Measurements from ENCODE around the gene APEX1. TPM values are rescaled to one million over a fixed set of nuclear protein-coding genes. Genes with fewer than 3 reads are reported as not detected.

APEX1 gene
- total RNA-seq, 1 donor from 2014 or later = 129 TPM

Other genes with a start within 250 kb of the APEX1 start
- gene OR11H6, start 231.5 kb upstream of the APEX1 start, total RNA-seq = not detected
- gene OR11H7, start 226.2 kb upstream of the APEX1 start, total RNA-seq = not detected
- gene OR11H4, start 215.9 kb upstream of the APEX1 start, total RNA-seq = not detected
- 19.1 TPM for gene TTC5, start 149.3 kb upstream of the APEX1 start, total RNA-seq
- 40.1 TPM for gene CCNB1IP1, start 121.9 kb upstream of the APEX1 start, total RNA-seq
- gene PARP2, start 111.6 kb upstream of the APEX1 start, total RNA-seq = 15.5 TPM
- gene TEP1, start 41.7 kb upstream of the APEX1 start, total RNA-seq = 107 TPM
- 0.92 TPM for gene KLHL33, start 19.1 kb upstream of the APEX1 start, total RNA-seq
- gene OSGEP, start 414 bp upstream of the APEX1 start, total RNA-seq = 35.4 TPM
- gene PIP4P1, start 6.2 kb downstream of the APEX1 start, total RNA-seq = 44.3 TPM
- gene PNP, start 14.2 kb downstream of the APEX1 start, total RNA-seq = 61.5 TPM
- 0.86 TPM for gene RNASE10, start 50.3 kb downstream of the APEX1 start, total RNA-seq
- gene RNASE9, start 105.8 kb downstream of the APEX1 start, total RNA-seq = not detected
- gene RNASE11, start 132.8 kb downstream of the APEX1 start, total RNA-seq = not detected
- gene RNASE12, start 136.2 kb downstream of the APEX1 start, total RNA-seq = not detected
- gene OR6S1, start 186.5 kb downstream of the APEX1 start, total RNA-seq = not detected
- 135 TPM for gene RNASE4, start 229.3 kb downstream of the APEX1 start, total RNA-seq
- 110 TPM for gene ANG, start 233.5 kb downstream of the APEX1 start, total RNA-seq

Measured in mucosa of gallbladder (tissue), 1 donor.